ENCODE results near the gene IL6. TPM values are rescaled to one million over a fixed set of nuclear protein-coding genes. Genes with fewer than 3 reads are reported as not detected.

IL6 gene
- total and polyA plus RNA-seq, 9 of the 15 experiments (the other 6 are each of a cell fraction or from before 2014, with no cell fraction given), result 0.76 to 2.9 (median 1.5) TPM

DNA sequence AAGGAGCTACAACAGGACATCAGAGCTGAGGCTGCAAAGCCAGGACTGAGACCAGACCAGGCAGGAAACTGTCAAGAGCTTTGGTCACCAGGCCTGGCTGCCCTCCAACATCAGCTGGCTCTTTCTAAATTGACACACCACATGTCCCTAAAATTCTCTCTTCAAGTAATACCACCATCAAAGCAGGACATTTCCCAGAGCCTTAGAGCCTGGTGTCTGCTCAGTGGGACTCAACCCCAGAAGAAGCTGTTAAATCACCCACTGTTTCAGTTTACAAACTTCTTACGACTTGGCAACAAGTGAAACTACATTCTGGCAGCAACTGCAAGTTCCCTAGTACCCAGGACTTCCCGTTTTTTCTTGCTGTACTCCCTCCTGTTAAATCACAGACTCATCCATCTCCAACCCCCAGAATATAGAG, 3.8 kb upstream of the IL6 start (continued):
- TF ChIP-seq, protein P1, sequence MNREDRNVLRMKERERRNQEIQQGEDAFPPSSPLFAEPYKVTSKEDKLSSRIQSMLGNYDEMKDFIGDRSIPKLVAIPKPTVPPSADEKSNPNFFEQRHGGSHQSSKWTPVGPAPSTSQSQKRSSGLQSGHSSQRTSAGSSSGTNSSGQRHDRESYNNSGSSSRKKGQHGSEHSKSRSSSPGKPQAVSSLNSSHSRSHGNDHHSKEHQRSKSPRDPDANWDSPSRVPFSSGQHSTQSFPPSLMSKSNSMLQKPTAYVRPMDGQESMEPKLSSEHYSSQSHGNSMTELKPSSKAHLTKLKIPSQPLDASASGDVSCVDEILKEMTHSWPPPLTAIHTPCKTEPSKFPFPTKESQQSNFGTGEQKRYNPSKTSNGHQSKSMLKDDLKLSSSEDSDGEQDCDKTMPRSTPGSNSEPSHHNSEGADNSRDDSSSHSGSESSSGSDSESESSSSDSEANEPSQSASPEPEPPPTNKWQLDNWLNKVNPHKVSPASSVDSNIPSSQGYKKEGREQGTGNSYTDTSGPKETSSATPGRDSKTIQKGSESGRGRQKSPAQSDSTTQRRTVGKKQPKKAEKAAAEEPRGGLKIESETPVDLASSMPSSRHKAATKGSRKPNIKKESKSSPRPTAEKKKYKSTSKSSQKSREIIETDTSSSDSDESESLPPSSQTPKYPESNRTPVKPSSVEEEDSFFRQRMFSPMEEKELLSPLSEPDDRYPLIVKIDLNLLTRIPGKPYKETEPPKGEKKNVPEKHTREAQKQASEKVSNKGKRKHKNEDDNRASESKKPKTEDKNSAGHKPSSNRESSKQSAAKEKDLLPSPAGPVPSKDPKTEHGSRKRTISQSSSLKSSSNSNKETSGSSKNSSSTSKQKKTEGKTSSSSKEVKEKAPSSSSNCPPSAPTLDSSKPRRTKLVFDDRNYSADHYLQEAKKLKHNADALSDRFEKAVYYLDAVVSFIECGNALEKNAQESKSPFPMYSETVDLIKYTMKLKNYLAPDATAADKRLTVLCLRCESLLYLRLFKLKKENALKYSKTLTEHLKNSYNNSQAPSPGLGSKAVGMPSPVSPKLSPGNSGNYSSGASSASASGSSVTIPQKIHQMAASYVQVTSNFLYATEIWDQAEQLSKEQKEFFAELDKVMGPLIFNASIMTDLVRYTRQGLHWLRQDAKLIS (CRISPR knock-in tag; IDR thresholded peaks at IDR 0.05), result no peak
- TF ChIP-seq, protein P2, sequence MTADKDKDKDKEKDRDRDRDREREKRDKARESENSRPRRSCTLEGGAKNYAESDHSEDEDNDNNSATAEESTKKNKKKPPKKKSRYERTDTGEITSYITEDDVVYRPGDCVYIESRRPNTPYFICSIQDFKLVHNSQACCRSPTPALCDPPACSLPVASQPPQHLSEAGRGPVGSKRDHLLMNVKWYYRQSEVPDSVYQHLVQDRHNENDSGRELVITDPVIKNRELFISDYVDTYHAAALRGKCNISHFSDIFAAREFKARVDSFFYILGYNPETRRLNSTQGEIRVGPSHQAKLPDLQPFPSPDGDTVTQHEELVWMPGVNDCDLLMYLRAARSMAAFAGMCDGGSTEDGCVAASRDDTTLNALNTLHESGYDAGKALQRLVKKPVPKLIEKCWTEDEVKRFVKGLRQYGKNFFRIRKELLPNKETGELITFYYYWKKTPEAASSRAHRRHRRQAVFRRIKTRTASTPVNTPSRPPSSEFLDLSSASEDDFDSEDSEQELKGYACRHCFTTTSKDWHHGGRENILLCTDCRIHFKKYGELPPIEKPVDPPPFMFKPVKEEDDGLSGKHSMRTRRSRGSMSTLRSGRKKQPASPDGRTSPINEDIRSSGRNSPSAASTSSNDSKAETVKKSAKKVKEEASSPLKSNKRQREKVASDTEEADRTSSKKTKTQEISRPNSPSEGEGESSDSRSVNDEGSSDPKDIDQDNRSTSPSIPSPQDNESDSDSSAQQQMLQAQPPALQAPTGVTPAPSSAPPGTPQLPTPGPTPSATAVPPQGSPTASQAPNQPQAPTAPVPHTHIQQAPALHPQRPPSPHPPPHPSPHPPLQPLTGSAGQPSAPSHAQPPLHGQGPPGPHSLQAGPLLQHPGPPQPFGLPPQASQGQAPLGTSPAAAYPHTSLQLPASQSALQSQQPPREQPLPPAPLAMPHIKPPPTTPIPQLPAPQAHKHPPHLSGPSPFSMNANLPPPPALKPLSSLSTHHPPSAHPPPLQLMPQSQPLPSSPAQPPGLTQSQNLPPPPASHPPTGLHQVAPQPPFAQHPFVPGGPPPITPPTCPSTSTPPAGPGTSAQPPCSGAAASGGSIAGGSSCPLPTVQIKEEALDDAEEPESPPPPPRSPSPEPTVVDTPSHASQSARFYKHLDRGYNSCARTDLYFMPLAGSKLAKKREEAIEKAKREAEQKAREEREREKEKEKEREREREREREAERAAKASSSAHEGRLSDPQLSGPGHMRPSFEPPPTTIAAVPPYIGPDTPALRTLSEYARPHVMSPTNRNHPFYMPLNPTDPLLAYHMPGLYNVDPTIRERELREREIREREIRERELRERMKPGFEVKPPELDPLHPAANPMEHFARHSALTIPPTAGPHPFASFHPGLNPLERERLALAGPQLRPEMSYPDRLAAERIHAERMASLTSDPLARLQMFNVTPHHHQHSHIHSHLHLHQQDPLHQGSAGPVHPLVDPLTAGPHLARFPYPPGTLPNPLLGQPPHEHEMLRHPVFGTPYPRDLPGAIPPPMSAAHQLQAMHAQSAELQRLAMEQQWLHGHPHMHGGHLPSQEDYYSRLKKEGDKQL (CRISPR knock-in tag; IDR thresholded peaks at IDR 0.05; ENCODE audit: borderline replicate concordance), result no peak
- TF ChIP-seq MECOM (CRISPR knock-in tag; IDR thresholded peaks at IDR 0.05), result no peak
- TF ChIP-seq, protein P3, sequence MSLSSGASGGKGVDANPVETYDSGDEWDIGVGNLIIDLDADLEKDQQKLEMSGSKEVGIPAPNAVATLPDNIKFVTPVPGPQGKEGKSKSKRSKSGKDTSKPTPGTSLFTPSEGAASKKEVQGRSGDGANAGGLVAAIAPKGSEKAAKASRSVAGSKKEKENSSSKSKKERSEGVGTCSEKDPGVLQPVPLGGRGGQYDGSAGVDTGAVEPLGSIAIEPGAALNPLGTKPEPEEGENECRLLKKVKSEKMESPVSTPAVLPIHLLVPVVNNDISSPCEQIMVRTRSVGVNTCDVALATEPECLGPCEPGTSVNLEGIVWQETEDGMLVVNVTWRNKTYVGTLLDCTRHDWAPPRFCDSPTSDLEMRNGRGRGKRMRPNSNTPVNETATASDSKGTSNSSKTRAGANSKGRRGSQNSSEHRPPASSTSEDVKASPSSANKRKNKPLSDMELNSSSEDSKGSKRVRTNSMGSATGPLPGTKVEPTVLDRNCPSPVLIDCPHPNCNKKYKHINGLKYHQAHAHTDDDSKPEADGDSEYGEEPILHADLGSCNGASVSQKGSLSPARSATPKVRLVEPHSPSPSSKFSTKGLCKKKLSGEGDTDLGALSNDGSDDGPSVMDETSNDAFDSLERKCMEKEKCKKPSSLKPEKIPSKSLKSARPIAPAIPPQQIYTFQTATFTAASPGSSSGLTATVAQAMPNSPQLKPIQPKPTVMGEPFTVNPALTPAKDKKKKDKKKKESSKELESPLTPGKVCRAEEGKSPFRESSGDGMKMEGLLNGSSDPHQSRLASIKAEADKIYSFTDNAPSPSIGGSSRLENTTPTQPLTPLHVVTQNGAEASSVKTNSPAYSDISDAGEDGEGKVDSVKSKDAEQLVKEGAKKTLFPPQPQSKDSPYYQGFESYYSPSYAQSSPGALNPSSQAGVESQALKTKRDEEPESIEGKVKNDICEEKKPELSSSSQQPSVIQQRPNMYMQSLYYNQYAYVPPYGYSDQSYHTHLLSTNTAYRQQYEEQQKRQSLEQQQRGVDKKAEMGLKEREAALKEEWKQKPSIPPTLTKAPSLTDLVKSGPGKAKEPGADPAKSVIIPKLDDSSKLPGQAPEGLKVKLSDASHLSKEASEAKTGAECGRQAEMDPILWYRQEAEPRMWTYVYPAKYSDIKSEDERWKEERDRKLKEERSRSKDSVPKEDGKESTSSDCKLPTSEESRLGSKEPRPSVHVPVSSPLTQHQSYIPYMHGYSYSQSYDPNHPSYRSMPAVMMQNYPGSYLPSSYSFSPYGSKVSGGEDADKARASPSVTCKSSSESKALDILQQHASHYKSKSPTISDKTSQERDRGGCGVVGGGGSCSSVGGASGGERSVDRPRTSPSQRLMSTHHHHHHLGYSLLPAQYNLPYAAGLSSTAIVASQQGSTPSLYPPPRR (CRISPR knock-in tag; IDR thresholded peaks at IDR 0.05; ENCODE audit: borderline replicate concordance), result no peak
- no peak for TF ChIP-seq HDAC6 (IDR thresholded peaks at IDR 0.05; ENCODE audit: low read depth, low read length)
- TF ChIP-seq, protein P4, sequence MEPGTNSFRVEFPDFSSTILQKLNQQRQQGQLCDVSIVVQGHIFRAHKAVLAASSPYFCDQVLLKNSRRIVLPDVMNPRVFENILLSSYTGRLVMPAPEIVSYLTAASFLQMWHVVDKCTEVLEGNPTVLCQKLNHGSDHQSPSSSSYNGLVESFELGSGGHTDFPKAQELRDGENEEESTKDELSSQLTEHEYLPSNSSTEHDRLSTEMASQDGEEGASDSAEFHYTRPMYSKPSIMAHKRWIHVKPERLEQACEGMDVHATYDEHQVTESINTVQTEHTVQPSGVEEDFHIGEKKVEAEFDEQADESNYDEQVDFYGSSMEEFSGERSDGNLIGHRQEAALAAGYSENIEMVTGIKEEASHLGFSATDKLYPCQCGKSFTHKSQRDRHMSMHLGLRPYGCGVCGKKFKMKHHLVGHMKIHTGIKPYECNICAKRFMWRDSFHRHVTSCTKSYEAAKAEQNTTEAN (CRISPR knock-in tag; IDR thresholded peaks at IDR 0.05), result no peak
- TF ChIP-seq KLF1 (tag; IDR thresholded peaks at IDR 0.05), result 0 out of 2 replicates have a peak, but pooled peaks have one; percentile 32
- no peak for TF ChIP-seq MAFK (IDR thresholded peaks at IDR 0.05; ENCODE audit: low read length)
